HepG2 (cell line): Measurements from ENCODE around the gene MLX. TPM values are rescaled to one million over a fixed set of nuclear protein-coding genes. Genes with fewer than 3 reads are reported as not detected.

Source experiments
- FOXO1 ChIP-seq: sonication (generic); formaldehyde crosslinking; IDR thresholded peaks from 2 replicates; pipeline ENCODE4 v1.4.0; 2020; ENCODE audit warnings: missing genetic modification reagents
- GABPB1 ChIP-seq: IDR thresholded peaks from 2 replicates; pipeline ENCODE4 v1.6.1; 2016; ENCODE audit warnings: mild to moderate bottlenecking, missing genetic modification reagents, moderate library complexity, missing compliant biosample characterization
- GATAD1 ChIP-seq: IDR thresholded peaks from 2 replicates; pipeline ENCODE4 v1.6.1; 2016; ENCODE audit warnings: missing genetic modification reagents, missing compliant biosample characterization
- HOMEZ ChIP-seq: IDR thresholded peaks from 2 replicates; pipeline ENCODE4 v1.6.1; 2016; ENCODE audit warnings: low read depth
- HOXA5 ChIP-seq: sonication (generic); formaldehyde crosslinking; IDR thresholded peaks from 2 replicates; pipeline ENCODE4 v1.4.0; 2020; ENCODE audit warnings: missing genetic modification reagents
- JUN ChIP-seq: sonication (generic); formaldehyde crosslinking; IDR thresholded peaks from 2 replicates; pipeline ENCODE4 v1.4.0; 2020; ENCODE audit warnings: mild to moderate bottlenecking, missing genetic modification reagents
- KAT8 ChIP-seq: IDR thresholded peaks from 2 replicates; pipeline ENCODE4 v1.6.1; 2016; ENCODE audit warnings: missing genetic modification reagents, missing compliant biosample characterization
- KDM2A ChIP-seq: sonication (generic); formaldehyde crosslinking; IDR thresholded peaks from 2 replicates; pipeline ENCODE4 v1.4.0; 2020; ENCODE audit warnings: low read depth, missing genetic modification reagents, borderline replicate concordance
- NKX3-1 ChIP-seq: sonication (generic); formaldehyde crosslinking; IDR thresholded peaks from 2 replicates; pipeline ENCODE4 v1.5.0; 2020; ENCODE audit warnings: missing genetic modification reagents
- RCOR2 ChIP-seq: IDR thresholded peaks from 2 replicates; pipeline ENCODE4 v1.6.1; 2016; ENCODE audit warnings: missing biosample characterization, missing genetic modification reagents
- SP1 ChIP-seq, 2 experiments: fragments of 450-650 bp in 1 of 2; sonication (generic) in 1 of 2; formaldehyde crosslinking in 1 of 2; IDR thresholded peaks; 2 replicates each; pipeline versions ENCODE4 v1.4.0 to v1.6.1; 2016 to 2020; ENCODE audit warnings: missing genetic modification reagents in 1 of 2
- STAG1 ChIP-seq: sonication (generic); formaldehyde crosslinking; IDR thresholded peaks from 2 replicates; pipeline ENCODE4 v1.4.0; 2020; ENCODE audit warnings: missing genetic modification reagents
- TARDBP ChIP-seq: sonication (generic); formaldehyde crosslinking; IDR thresholded peaks from 2 replicates; pipeline ENCODE4 v1.8.0; 2022; ENCODE audit warnings: mild to moderate bottlenecking, missing genetic modification reagents
- TFAP4 ChIP-seq: sonication (generic); IDR thresholded peaks from 2 replicates; pipeline ENCODE4 v1.6.1; 2016; ENCODE audit warnings: low read depth, borderline replicate concordance
- ZBTB7B ChIP-seq: sonication (generic); formaldehyde crosslinking; IDR thresholded peaks from 2 replicates; pipeline ENCODE4 v1.4.0; 2020; ENCODE audit warnings: missing genetic modification reagents
- ZFX ChIP-seq: sonication (generic); formaldehyde crosslinking; IDR thresholded peaks from 2 replicates; pipeline ENCODE4 v1.4.0; 2020; ENCODE audit warnings: mild to moderate bottlenecking, low read depth, missing genetic modification reagents, moderate library complexity
- ZNF142 ChIP-seq: sonication (generic); formaldehyde crosslinking; IDR thresholded peaks from 2 replicates; pipeline ENCODE4 v1.4.0; 2020; ENCODE audit warnings: missing genetic modification reagents
- ZNF569 ChIP-seq: sonication (generic); formaldehyde crosslinking; IDR thresholded peaks from 2 replicates; pipeline ENCODE4 v1.5.0; 2020; ENCODE audit warnings: mild to moderate bottlenecking, missing genetic modification reagents, moderate library complexity, borderline replicate concordance
- polyA plus RNA-seq, 8 experiments: library from polyadenylated mRNA; depleted of rRNA in 3 of 8; stranded (reverse) in 7 of 8; unstranded in 1 of 8; fragments of >200 nt; fragmentation: Illumina TruSeq in 4 of 8; extraction: Trizol in 4 of 8; gene quantifications; 2 replicates each; pipeline versions ENCODE4 v1.2.1 to v1.2.3, GENCODE V29; 2011 to 2016; ENCODE audit warnings: low read depth in 4 of 8, missing spikeins in 1 of 8, mixed read lengths in 1 of 8; ENCODE audit not compliant: insufficient read depth in 1 of 8
- total RNA-seq, 5 experiments: library from RNA; depleted of rRNA; stranded (reverse); fragments of >200 nt; fragmentation: Illumina TruSeq; extraction: Trizol; gene quantifications; 2 replicates each; pipeline ENCODE4 v1.2.3, GENCODE V29; 2016; ENCODE audit warnings: low read depth in 1 of 5

The MLX gene
- total and polyA plus RNA-seq, 2 of the 13 experiments (the other 11 are each of a cell fraction or from before 2014, with no cell fraction given), result 38.9 to 74.4 TPM

GRCh38 chr17:42517516-42517915 is 49.4 kb upstream of the MLX start (continued):
- no peak for TF ChIP-seq ZNF142
- TF ChIP-seq FOXO1 (CRISPR knock-in tag), result 0 out of 2 replicates have a peak, but pooled peaks have one; percentile 52
- TF ChIP-seq ZBTB7B (CRISPR knock-in tag), result peak; percentile 57; the same call in 1 of the 2 replicates
- TF ChIP-seq TFAP4, result peak; percentile 60; the same call in 1 of the 2 replicates
- 0 out of 2 replicates have a peak, but pooled peaks have one; percentile 28 for TF ChIP-seq JUN (CRISPR knock-in tag)
- 0 out of 2 replicates have a peak, but pooled peaks have one; percentile 33 for TF ChIP-seq HOXA5 (CRISPR knock-in tag)
- TF ChIP-seq ZNF569 (CRISPR knock-in tag), result no peak
- peak; percentile 66; the same call in 1 of the 2 replicates for TF ChIP-seq GATAD1 (CRISPR knock-in tag)
- peak; percentile 34 for TF ChIP-seq ZFX (CRISPR knock-in tag)
- 0 out of 2 replicates have a peak, but pooled peaks have one; percentile 26 for TF ChIP-seq NKX3-1 (CRISPR knock-in tag)
- peak; percentile 95 for TF ChIP-seq STAG1 (CRISPR knock-in tag)
- TF ChIP-seq SP1 (IDR thresholded peaks at IDR 0.05), result no peak
- TF ChIP-seq SP1 (CRISPR knock-in tag; IDR thresholded peaks at IDR 0.05), result peak; percentile 69; the same call in 1 of the 2 replicates
- peak; percentile 70; the same call in 1 of the 2 replicates for TF ChIP-seq KDM2A (CRISPR knock-in tag)
- TF ChIP-seq HOMEZ (CRISPR knock-in tag), result 0 out of 2 replicates have a peak, but pooled peaks have one; percentile 35
- peak; percentile 33; the same call in 1 of the 2 replicates for TF ChIP-seq GABPB1 (CRISPR knock-in tag)
- TF ChIP-seq TARDBP, result 0 out of 2 replicates have a peak, but pooled peaks have one; percentile 31
- TF ChIP-seq RCOR2, result no peak
- TF ChIP-seq KAT8 (CRISPR knock-in tag), result peak; percentile 55; the same call in 1 of the 2 replicates
